Renal cortical epithelial cell (primary cell): ENCODE data around the gene MRPL36. TPM values are rescaled to one million over a fixed set of nuclear protein-coding genes. Genes with fewer than 3 reads are reported as not detected.
"Not testable (repeated sequence)": the region's sequence is repeated elsewhere in the genome, so short reads cannot be mapped to it uniquely, and the experiment has no call there.

Experiments
- DNase-seq: peaks from one replicate; pipeline ENCODE4 v3.0.0-alpha.2; 2011; ENCODE audit warnings: low read depth
- total RNA-seq: library from RNA; depleted of rRNA; stranded (reverse); fragments of >200 nt; gene quantifications from 2 replicates; pipeline ENCODE4 v1.2.3, GENCODE V29; 2014

MRPL36 gene
- total RNA-seq, 1 donor from 2014 or later, result 32.5 TPM

DNA sequence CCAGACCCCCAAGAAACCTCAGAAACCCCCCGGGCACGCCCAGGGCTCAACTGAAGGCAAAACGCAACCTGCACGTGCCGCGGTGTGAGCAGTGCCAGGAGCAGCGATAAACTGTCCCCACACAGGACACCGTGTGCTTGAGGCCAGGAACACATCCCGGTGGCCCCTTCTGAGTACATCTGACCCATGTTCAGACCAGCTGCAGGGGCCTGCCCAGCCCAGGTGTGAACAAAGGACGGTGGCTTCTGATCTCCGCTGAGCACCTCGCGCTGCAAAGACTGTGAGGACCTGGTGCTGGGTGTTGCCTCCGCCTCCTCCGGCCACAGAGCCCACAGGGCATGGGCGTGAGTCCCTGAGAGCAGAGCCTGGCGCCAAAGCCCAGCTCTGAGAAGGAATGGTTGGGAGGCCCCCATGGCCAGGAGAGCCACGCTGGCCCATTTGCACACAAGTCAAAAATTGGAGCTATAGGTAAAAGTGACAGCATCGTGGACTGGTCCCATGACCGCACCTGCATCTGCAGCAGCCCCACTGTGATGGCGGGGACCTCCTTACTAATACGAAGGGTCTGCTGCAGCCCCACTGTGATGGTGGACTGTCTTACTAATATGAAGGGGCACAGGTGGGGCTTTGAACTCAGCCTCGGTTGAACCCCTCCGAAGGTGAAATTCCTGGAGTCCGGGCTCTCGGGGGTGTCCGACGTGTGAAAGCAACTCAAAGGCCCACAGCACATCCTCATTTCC is 33.0 kb upstream of the MRPL36 start:
- DNase-seq, result no peak

DNA sequence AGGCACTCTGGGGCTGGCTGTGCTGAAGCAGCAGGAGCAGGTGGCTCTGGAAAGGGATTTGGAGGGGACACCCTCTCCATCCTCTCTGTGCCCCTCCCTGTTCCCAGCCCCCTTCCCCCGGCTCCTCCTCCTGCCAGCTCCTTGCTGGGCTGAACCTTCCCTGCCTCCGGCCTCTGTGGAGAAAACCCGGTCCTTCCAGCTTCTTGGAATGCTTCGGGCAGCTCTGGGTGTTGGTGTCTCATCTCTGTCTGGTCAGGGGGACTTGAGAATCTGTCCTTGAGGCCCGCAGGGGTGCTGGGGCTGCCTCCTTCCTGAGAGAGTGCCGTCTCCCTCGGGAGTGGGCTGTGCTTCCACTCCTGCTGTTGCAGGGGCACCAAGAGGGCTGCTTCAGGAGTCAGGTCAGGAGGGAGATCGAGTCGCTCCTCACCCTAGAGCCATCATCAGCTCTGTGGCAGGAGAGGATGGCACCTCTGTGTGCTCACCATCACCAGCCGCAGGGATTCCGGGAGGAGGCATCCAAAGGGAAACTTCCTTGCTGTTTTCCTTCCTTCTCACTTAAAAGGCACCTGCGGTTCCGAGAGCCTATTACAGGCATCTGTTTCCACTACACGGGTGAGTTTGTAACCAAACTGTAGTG is 32.2 kb upstream of the MRPL36 start:
- no peak for DNase-seq

DNA sequence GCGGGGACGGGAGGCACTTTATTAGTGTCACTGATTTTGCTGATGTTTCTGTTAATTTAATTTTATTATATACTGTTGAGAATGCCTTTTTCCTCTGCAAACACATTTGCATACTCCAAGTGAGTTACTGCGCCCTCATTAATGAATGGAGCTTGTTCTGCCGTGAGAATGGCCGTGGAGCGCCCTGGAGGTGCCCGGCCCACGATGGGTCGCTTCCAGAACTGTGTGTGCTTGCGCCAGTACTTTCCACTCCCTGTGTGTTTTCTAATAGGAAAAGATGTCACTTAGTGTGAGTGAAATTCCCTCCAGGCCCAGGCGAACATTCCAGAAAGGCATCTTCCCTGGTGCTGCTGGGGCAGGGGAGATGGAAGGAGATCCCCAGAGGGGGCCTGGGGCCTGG is 31.6 kb upstream of the MRPL36 start:
- DNase-seq, result no peak

DNA sequence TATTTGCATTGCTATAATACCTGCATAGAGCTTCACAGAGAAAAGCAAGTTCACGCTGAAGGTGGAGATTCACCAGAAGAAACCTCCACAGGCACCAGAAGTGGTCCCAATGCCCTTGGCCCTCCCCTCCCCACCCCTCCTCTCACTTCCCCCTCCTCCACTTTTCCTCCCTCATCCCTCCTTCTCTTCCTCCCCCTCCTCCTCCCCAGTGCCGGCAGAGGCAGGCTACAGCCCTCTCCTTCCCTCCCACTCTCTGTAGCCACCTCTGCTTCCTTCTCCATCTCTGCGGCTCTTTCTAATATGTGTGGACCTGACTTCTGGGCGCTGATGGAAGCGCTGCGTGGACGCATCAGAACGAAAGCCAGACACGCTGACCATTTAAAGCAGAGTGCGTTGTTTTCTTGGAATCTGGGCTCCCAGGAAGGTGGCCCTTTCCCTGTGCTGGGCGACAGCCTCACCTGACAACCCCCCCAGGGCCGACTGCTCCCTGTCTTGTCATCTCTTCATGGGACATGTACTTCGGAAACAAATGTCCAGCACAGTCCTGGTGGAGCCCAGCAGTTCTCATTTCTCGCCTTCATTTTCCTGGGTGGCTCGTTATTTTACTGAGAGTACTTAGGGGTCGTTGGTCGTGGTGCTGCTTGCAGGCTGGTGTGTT is 31.1 kb upstream of the MRPL36 start:
- DNase-seq, result no peak

DNA sequence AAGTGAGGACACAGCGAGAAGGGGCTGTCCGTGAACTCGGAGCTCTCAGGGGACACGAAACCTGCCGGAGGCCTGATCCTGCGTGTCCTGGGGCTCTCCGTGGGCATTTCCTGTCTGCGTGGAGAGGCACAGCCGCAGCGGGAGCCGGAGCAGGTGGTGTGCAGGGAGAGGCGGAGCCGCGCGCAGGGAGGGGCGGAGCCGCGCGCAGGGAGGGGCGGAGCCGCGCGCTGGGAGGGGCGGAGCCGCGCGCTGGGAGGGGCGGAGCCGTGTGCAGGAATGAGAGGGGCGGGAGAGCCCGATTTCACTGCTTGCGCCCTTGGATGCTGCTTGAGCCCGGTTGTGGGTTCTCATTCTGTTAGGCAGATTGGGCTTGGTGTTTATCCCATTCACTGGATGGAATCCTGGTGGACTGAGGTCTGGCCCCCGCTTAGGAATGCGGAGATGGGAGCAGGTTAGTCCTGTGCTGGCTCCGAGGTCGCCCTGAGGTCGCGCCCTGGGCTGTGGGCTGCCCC is 28.3 kb upstream of the MRPL36 start:
- no peak for DNase-seq

DNA sequence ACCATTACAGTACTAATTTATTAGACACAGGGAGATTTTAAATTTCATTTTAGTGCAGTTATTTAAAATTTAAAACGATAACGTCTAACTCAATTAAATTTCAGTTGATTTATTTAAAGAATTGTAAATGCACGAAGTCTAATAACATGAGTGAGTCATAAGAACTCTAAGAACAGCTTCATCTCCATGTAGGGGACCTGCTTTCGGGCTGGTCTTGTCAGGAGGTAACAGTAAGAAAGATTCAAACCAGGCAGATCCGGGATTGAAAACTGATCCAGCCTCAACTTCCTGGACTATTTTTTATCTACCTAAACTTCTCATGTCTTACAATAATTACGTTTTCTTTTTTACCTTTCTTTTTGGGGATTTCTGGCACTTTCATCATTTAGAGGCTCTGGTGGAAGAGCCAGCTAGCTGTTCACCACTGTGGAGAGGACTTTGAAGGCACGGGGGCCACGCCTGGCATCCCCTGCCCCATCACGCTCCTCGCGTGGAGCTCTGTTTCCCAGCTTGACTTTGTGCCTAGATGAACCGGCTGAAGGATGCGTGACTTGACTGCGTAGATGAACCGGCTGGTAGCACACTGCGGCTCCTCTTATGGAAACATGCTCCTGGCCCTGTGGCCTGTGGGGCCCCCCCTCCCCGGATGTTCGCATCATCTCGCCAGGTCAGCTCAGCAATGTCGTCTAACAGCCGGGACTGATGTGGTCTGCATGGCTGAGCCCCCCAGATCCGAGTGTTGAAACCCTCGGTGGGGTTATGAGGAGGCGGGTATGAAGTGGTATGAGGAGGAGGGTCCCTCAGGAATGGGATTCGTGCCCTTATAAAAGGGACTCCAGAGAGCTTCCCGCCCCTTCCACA is 27.6 kb upstream of the MRPL36 start:
- no peak for DNase-seq

DNA sequence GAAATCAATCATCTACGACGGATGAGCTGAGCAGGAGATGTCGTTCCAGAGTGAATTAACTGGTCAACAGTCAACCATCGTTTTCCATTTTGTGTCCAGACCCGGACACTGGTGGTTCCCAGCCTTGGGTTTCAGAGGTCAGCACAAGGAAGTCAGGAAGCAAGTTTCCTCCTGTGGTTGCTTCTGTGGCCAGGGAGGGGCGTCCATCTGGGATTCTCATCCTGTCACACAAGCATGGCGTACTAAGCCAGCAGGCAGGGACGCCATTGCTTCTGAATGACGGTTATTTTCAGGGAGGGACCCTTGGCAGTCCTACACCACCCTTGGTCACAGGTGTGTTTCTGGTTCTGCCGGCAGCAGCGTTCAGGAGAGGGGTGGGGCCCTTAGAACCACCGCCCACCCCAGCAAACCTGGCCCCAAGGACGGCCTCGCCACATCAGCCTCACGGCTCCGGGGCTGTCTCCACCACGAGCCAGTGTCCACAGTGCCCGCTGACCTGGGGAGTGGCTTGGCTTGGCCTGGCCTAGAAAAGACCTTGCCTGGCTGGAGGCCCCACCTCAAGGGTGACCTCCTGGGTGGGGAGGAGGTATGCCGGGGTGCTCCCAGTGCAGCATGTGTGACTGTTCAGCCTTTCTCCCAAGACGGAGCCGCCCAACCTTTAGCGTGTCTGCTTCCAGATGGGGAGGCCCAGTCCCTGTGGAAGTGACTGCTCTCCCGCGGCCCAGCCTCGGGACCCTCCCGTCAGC is 26.8 kb upstream of the MRPL36 start:
- no peak for DNase-seq

DNA sequence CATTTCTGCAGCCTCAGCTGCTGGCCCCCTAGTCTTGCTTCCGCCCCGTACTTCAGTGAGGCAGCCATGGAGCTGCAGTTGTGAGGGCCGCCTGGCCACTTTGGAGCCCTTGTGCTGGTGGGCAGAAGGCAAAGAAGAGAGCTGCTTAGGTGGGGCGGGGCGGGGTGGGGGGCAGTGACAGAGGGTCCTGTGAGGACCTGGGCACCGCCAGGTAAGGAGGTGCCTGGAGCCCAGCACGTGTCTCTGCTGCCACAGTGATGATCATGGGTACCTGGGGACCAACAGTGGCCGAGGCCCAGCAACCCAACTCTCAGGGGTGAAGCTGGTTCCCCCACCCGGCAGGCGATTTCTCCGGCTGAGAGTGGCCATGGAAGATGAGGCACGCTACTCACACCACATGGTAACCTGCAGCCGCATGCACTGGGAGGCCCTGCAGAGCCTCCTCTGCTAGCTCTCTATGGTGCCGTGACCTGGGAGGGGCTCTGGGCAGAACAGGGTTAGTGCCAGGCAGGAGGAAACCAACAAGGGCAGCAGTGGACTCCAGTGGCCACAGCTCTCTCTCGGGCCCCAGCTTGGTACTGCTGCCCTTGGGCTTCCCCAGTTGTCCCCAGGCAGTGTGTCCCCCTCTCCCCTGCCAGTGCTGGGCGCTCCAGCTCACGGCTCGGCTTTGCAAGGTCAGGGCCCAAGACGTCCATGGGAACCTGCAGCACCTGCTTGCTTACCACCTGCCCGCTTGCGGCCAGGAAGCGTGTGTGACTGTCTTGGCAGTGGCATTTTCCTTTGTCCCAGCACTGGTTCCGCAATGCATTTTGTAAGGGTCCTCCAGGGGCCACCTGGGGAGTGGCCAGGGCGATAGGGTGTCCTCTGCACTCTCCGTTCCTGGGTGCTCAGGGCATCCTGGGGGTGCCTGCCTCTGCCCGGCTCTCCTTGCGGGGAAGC is 25.5 kb upstream of the MRPL36 start:
- DNase-seq, result no peak

DNA sequence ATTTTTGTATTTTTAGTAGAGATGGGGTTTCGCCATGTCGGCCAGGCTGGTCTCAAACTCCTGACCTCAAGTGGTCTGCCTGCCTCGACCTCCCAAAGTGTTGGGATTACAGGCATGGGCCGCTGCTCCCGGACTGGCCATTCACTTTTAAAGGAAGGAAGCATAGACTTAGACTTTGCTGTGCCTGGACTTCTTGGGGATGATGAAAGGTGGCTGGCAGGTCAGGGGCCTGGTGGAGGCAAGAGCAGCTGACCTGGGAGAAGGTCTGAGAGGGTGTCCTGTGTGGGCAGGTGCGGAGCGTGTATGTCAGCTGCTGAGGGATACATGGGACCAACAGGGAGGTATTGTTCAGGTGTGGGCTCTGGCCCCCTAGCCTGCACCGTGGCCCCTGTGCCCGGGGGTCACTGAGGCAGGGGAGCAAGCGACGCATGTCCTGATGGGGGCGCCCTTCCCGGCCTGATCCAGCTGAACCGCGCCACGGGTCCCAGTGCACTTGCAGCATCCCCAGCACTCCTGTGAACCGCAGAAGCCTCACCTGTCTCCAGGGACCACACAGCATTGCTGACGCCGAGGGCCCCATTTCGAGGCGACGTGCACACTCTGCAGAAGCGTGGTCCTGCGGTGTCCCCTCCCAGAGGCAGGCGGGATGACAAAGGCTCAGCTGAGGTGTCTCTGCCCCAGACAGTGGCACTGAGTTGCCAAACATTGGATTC is 24.6 kb upstream of the MRPL36 start:
- DNase-seq, result no peak

DNA sequence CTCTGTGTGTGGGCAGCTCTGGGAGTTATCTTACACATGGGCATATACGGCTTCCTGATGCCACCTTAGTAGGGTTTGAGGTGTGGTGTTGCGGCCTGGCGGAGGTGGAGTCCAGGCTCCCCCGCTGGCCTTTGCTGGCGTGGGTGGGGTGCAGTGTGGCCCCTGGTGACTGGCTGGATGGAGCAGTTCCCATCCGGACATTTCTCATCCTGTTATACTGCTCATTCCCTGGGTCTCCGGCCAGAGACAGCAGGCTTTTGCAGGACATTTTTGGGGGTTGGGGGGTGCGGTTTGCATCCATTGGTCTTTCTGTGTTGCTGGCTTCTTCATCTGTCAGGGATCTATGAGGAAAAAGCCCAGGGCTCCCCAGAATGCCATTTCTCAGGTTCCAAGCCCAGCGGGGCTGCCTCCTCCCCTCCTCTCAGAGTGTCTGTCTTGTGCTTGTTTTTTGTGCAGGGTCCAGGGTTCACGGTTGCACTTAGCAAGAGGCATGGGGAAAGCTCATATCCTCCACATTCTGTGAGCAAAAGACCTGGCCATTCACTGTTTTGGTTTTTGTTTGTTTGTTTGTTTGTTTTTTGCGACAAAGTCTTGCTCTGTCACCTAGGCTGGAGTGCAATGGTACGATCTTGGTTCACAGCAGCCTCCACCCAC is 23.9 kb upstream of the MRPL36 start:
- no peak for DNase-seq

DNA sequence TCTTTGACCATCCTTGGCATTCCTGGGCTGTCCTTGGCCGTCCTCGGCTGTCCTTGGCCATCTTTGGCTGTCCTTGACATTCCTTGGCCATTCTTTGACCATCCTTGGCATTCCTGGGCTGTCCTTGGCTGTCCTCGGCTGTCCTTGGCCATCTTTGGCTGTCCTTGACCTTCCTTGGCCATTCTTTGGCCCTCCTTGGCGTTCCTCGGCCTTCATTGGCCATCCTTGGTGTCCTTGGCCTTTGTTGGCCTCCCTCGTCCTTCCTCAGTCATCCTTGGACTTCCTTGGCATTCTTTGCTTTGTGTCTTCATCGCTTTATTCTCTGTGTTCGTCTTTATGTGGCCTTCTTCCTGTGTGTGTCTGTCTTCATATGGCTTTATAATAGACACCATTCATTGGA is 22.2 kb upstream of the MRPL36 start:
- DNase-seq, result no peak

DNA sequence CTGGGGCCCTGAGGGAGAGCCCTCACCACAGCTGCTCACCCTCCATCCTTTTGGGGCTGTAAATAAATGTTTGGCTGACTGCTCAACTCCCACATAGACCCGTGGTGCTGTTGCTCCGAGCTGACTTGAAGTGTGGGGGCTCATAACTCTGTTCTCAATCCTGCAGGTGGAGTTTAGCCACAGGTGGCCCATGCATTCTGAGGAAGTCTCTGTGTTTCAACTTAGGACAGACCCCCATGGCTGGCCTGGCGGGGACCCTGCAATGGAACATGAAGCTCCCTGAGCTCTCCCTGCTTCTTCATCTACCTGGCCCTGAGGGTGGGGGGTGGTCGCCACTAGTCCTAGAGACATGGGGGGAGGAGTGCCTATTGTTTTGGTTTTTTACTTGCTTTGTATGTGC is 21.3 kb upstream of the MRPL36 start:
- DNase-seq, result no peak

DNA sequence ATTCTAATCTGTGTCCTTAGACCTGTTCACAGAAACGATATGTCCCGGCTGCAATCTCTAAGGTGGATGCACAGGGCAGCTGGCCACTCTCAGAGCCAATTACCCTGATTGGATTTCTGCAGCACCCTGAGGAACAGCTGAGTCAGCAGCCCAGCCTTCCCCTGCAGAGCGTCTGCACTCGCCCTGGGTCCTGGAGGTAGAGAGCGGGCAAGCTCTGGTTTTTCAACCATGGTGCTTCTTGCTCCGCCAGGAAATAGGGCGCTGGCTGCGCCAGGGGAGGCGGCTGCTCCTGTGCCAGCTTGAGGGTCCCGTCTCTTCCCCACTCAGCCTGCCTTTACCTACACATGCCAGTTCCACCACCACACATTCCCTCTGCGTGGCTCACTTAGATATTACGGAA is 20.7 kb upstream of the MRPL36 start:
- DNase-seq, result no peak

DNA sequence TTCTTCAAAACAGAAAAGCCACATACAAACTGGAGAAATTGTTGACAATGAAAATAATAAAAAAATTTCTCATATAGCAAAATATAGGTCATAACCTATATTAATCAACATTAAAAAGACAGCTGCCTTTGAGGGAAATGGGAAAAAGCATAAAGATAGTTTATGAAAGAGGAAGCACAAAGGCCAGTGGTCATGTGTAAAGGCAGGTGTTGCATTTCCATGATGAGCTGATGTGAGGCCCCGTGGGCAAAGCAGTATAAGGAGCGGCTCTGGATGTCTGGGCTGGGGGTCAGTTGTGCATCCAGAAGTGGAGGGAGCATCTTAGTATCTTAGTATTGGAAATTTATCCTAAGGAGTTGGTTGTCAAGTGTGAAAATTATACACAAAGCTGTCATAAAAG is 19.8 kb upstream of the MRPL36 start:
- DNase-seq, result no peak

DNA sequence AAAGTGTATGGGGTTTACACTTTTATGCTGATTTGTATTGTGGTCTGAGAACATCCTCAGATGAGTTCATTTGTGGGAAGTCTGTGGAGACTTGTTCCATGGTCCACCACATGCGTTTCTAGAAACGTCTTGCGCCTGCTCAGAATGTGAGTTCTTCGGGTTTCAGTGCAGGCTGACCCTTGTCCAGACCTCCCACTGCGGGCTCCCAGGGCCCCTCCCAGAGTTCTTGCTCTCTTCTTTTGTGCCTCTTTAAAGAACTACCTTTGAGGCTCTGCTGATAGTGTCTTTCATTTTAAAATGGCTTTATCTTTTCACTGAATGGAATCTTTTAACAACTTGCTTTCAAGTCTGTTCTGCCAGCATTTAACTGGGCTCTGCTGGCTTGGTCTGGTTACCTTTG is 19.1 kb upstream of the MRPL36 start:
- DNase-seq, result no peak

DNA sequence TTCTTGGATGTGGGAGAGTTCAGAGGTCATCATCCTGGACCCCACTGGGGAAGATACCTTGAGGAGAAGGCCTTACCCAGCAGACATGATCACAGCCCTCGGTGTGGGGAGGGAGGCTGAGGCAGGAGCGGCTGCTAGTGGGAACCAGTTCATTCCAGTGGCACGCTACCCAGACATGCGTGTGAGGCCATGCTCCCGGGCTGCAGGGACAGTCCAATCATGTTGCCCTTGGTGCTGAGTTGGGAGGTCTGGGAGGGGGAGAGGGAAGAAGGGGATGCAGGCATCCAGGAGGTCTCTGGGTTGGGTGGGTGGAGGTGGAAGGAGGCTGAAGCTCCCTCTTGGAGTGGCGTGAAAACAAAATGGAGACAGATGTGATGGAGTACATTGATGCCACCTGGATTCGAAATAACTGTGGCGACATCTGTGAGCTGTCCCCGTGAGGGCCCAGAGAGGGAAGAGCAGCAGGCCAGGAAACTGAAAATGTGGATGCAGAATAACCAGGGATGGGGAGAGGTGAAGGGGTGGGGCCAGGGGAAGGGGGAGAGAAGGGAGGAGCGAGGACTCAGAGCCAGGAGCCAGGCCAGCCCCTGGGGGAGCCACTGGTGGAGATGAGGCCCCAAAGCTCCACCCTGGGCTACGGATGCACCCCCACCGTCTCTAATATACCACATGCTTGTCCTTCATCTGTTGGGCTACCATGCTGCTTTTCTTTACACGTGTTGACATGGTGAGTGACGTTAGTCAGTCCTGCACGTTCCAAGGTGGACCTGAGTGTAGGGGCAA is 17.8 kb upstream of the MRPL36 start:
- no peak for DNase-seq

DNA sequence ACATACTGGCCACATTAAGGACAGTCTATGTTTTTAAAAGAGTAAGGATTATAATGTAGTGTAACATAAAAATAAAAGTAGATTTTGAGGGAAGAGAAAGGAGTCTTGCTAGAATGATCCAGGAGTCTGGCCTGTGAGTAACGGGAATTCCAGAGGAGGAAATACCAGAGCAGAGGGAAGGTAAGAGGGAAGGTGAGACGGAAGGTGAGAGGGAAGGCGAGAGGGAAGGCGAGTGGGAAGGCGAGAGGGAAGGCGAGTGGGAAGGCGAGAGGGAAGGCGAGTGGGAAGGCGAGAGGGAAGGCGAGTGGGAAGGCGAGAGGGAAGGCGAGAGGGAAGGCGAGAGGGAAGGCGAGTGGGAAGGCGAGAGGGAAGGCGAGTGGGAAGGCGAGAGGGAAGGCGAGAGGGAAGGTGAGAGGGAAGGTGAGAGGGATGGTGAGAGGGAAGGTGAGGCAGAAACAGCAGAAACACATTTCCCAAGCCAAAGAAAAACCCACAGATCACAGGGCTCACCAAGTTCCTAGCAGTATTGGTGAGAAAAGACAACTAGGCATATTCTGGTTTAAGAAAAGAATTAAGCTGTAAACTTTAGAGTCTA is 17.0 kb upstream of the MRPL36 start:
- not testable (repeated sequence) for DNase-seq

DNA sequence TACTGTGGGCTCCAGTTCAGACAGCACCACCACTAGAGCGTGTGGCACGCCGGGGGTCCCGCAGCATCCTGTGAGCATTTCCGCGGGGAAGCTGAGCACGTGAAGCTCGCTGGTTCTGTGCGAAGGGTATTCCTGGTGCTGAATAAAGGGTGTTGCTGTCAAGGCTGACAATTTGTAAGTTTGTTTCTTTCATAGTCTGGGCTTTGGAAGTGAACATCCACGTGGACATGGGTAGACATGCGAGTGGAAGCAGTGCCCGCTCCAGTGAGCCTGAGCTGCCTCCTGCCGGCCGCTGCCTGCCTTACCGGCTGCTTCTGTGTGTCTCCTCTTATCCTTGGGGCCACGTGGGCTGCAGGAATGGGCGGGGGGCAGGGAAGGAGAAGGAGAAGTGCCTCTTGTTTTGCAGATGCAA is 16.2 kb upstream of the MRPL36 start:
- DNase-seq, result no peak
